Germinal center (tissue), 1 donor: Measurements from ENCODE around the gene PROM1.

Experiments used
- DNase-seq: peaks from one replicate; pipeline ENCODE4 v3.0.0; 2012; ENCODE audit warnings: mixed read lengths, low spot score

The PROM1 gene

GRCh38 chr4:16062601-16063000 is 21.2 kb downstream of the PROM1 start:
- no peak for DNase-seq

GRCh38 chr4:16056681-16057385 is 27.0 kb downstream of the PROM1 start:
- no peak for DNase-seq

- DNase-seq, result no peak
These were observed 27.9 kb downstream of the PROM1 start for GRCh38 chr4:16055873-16056272.

- no peak for DNase-seq
These were observed 28.4 kb downstream of the PROM1 start for GRCh38 chr4:16055471-16055870.

GRCh38 chr4:16052939-16053338 is 30.9 kb downstream of the PROM1 start:
- no peak for DNase-seq

- DNase-seq, result no peak
These were observed 31.8 kb downstream of the PROM1 start for GRCh38 chr4:16051980-16052379.

- no peak for DNase-seq
These were observed 32.7 kb downstream of the PROM1 start for GRCh38 chr4:16051132-16051531.

GRCh38 chr4:16050669-16051068 is 33.2 kb downstream of the PROM1 start:
- DNase-seq, result no peak

- no peak for DNase-seq
These were observed 35.0 kb downstream of the PROM1 start for GRCh38 chr4:16048619-16049419.

GRCh38 chr4:16045687-16046086 is 38.1 kb downstream of the PROM1 start:
- no peak for DNase-seq

- no peak for DNase-seq
These were observed 40.0 kb downstream of the PROM1 start for GRCh38 chr4:16043642-16044498.

- DNase-seq, result no peak
These were observed 44.7 kb downstream of the PROM1 start for GRCh38 chr4:16039139-16039538.

- DNase-seq, result no peak
These were observed 45.9 kb downstream of the PROM1 start for GRCh38 chr4:16037901-16038300.

- DNase-seq, result no peak
These were observed 48.0 kb downstream of the PROM1 start for GRCh38 chr4:16035843-16036242.

- no peak for DNase-seq
These were observed 49.6 kb downstream of the PROM1 start for GRCh38 chr4:16034010-16034748.

- no peak for DNase-seq
These were observed 51.4 kb downstream of the PROM1 start for GRCh38 chr4:16032396-16032770.

- no peak for DNase-seq
These were observed 52.1 kb downstream of the PROM1 start for GRCh38 chr4:16031546-16032395.

GRCh38 chr4:16029886-16030285 is 53.9 kb downstream of the PROM1 start:
- no peak for DNase-seq

- no peak for DNase-seq
These were observed 54.6 kb downstream of the PROM1 start for GRCh38 chr4:16029262-16029661.

- no peak for DNase-seq
These were observed 56.2 kb downstream of the PROM1 start for GRCh38 chr4:16027626-16028025.

- no peak for DNase-seq
These were observed 56.7 kb downstream of the PROM1 start for GRCh38 chr4:16027114-16027513.
